Effector CD4-positive, alpha-beta T cell (primary cell): ENCODE data around the gene KRTAP10-3.

Experiments used
- DNase-seq: peaks from one replicate; pipeline ENCODE4 v3.0.0-alpha.2; 2020

The KRTAP10-3 gene

DNA sequence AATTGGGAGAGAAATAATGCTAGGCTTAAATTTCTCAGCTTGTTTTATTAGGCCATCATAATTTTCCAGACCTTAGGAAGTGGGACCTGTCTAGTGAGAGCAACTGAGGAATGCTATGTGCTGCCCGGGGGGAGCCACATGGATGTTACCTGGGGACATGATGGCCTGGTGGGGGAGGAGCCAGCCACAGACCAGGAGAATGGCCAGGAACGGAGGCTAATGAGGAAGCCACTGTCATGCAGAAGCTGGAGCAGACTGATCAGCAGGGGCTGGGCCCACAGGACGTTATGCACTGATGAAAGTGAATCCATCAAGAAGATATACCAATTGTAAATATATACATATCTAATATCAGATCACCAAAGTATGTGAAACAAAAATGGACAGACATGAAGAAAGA, 14.0 kb downstream of the KRTAP10-3 start:
- no peak for DNase-seq

- DNase-seq: no peak
Observed at GRCh38 chr21:44542716-44543115, 15.9 kb downstream of the KRTAP10-3 start.

DNA sequence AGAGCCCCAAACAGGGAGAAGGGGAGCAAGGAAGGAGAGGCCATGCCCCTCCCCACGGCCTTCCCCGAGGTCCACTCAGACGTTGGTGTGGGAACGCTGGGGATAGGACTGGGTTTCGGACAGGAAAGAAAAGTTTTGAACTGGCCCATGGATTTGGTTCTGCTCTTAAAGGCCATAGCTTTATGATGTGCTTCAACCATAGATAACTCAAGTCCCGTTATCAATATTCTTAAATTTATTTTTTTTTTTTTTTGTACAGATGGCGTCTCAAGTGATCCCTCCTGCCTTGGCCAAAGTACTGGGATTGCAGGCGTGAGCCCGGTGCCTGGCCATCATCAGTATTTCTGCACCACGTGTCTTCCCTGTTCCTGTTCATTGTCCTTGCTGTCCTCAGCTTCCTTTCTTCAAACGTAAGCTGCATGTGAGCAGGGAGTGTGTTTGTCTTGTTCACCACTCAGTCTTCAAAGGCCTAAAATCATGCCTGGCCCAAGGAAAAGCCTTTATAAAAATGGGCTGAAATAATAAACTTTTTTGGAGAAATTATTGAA, 17.8 kb downstream of the KRTAP10-3 start:
- DNase-seq: no peak

- no peak for DNase-seq
Observed at GRCh38 chr21:44539991-44540666, 18.5 kb downstream of the KRTAP10-3 start, which contains the start of gene KRTAP10-1. TSS of gene KRTAP10-1 (minus strand) at chr21:44540195. CDS start at chr21:44540150, 45 bp downstream.

DNA sequence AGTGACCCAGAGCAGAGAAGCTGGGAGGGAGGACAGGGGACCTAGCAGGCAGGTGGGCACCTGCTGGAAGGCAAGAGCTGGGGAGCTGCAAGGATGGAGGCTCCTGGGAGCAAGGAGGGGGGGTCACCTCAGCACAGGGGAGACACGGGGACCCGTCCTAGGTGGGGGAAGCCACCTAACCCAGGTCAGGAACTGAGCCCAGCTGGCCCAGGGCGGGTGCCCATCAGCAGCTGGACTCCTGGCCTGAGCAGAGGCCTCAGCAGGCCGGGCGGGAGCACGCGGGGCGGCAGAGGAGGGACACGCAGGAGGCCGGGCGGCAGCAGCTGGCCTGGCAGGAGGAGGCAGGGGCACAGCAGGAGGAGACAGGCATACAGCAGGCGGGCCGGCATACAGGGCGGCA, 19.5 kb downstream of the KRTAP10-3 start:
- no peak for DNase-seq

- DNase-seq: no peak
Observed at GRCh38 chr21:44537930-44538911, 20.4 kb downstream of the KRTAP10-3 start.

- DNase-seq: no peak
Observed at GRCh38 chr21:44535963-44536362, 22.6 kb downstream of the KRTAP10-3 start.

DNA sequence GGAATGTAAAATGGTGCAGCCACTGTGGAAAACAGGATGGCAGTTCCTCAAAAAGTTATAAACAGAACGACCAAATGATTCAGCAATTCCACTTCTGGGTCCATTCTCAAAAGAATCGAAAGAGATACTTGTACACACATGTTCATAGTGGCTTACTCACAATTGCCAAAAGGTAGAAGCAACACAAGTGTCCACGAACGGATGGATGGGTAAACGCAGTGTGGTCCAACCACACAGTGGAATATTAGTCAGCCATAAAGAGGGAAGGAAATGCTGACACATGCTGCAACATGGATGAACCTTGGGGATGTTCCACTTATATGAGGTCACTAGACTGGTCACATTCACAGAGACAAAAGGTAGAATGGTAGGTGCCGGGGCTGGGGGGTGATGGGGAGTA, 23.9 kb downstream of the KRTAP10-3 start:
- DNase-seq: no peak

- no peak for DNase-seq
Observed at GRCh38 chr21:44533891-44534627, 24.5 kb downstream of the KRTAP10-3 start.

DNA sequence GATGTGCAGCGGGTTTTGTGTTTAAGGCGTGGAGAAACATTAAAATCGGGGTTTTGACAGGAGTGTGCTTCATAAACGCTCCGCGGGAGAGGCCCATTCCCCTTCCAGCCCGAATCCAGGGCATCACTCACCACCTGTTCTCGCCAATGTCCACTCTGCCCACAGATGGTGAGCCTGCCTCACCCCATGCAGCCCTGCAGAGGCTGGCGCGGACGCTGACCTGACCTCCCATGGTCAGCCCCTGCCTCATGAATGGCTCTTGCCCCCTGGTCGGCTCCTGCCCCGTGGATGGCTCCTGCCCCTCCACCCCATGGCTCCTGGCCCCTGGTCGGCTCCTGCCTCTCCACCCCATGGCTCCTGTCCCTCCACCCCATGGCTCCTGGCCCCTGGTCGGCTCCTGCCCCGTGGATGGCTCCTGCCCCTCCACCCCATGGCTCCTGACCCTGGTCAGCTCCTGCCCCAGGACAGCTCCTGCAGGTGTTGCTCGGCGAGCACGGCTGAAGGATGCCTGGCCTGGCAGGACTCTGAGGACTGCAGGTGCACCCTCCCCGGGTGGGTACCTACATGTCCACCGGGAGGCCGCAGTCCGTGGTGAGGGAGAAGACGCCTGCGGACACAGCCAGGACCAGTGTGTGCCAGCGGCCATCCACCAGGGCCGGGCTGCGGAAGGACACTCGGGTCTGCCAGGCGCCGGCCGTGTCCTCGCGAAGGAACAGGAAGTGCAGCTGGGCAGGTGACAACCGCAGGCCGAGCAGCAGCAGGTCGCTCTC, 25.3 kb downstream of the KRTAP10-3 start:
- DNase-seq: no peak

DNA sequence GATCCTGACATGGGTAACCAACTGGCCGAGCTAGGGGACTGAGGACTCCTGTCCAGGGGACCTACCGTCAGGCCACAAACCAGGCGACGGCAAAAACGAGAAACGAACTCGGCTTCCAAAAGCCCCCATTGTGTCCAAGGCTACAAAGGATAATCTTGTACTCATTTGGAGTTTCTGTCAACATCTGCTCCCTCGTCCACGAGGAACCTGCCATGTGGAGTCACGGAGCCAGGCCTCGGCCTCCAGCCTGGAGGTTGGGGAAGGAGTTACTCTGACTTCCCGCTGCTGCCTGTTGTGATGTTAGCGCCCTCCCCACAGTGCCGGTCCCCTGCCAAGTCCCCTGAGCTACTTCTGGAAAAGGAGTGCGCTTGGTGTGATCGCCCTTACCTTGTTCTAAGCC, 25.9 kb downstream of the KRTAP10-3 start:
- DNase-seq: no peak

DNA sequence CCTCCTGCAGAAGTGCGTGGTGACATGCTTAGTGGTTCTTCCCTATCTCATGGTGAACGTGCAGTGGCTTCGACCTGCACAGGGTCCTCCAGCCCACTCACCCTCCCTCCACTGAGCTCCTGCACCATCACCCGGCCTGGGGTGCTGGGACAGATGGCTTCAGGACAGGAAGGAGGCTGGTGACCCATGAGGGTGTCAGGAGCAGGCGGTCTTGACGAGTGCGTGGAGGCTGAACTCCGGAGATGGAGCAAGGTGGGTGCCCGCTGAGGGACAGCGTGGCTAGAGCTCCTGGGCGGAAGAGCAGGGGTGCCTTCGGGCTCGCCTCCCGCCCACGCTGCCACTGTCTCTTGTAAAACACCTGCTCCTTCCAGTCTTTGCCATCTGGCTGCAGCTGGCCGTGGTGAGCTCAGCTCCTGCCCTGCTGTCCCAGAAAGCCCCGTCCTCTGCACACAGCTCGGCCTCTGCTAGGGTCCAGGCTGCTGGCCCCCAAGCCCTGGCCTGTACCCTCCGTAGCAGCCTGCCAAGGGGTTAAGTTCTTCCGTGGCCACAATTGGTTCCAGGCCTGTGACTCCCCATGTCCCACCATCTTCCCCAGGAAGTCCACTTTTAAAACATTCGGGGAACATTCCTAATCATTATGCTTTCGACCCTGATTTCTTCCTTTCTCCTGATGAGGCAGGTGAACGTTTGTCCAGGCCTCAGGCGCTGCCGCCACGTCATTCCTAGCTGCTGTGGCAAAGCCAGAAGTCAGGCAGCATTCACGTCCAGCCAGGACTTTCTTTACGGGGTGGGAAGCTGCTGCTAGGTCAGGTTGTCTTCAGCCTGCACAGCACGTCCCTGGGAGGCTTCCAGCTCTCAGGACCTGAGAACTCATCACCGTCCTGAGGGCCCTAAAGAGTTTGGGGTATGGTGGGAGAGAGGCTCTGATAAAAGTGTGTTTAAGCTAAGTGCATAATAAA, 26.7 kb downstream of the KRTAP10-3 start:
- no peak for DNase-seq

- no peak for DNase-seq
Observed at GRCh38 chr21:44530903-44531605, 27.5 kb downstream of the KRTAP10-3 start.

DNA sequence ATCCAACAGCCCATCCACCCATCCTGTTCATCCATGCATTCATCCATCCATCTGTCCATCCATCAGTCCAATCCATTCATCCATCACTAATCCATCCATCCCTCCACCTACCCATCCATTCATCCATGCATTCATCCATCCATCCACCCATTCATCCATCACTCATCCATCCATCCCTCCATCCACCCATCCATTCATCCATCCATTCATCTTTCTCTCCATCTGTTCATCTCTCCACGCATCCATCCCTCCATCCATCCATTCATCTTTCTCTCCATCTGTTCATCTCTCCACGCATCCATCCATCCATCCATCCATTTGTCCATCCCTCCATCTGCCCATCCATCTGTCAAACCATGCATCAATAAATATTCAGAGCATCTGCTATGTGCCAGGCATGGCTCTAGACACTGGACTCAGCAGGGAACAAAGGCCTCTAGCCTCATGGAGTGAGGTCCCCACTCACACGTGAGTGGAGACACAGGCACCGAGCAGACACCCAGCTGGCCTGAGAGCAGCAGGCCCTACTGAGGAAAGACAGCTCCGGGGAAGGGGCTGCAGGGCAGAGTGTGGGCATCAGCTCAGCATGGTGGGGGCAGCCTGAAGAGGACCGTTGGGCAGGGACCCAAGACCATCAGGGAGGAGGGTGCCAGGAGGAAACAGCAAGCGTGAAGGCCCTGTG, 28.2 kb downstream of the KRTAP10-3 start:
- no peak for DNase-seq

DNA sequence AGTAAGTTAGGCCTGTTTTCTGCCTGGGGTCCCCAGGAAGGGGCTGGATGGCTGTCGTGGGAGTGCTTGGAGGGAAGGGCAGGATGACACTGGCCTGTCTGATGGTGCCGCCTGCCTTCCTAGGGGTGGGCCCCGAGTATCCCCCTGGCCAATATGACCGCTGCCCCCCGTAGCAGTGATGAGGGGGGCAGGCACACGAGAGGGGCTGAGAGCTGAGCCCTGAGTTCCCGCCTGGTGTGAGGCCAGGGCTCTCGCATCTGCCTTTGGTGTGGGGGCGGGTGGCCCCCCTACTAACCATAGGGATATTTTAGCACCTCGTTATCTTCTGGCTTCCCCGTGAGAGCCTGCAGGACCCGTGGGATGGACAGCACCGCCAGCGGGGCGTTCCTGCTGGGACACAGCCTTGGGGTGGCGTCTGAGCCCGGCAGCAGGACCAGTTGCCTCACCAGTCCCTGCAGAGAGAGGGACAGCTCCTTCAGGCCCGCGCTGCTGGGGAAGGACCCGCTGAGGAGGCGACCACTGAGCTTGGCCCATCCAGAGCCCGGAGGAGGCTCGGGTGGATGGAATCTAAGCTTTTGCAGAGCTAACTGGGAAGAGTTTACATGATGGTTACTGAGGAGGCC, 29.0 kb downstream of the KRTAP10-3 start:
- no peak for DNase-seq

- DNase-seq: no peak
Observed at GRCh38 chr21:44529011-44529421, 29.6 kb downstream of the KRTAP10-3 start.

- no peak for DNase-seq
Observed at GRCh38 chr21:44528634-44528995, 30.0 kb downstream of the KRTAP10-3 start.

DNA sequence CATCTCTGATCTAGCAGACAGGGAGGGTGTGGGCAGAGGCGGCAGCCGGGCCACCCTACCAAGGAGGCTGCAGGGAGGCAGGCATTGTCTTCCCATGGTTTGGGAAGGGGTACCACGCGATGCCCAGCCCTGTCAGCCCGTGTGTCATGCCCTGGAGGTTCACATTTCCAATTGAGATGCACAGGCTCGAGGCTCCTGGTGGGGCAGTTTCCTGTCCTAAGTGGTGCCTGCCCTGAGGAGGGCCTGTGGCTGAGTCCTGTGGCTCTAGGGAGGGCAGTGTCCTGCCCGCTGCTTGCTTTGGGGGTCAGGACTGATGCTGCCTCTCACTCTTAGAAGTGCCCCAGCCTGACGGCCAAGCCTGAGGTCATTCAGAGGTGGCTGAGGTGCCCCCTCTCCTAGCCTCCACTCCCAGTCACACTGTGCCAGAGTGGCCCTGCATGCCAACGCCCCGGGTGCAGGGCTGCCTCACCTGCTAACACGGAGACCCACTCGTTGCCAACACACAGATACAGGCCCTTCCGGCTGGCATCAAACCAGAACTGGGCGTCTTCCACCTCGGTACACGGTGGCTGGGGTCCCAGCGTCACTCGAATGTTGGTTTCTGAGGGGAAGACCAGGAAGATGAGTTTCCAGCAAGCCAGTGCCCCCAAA, 30.5 kb downstream of the KRTAP10-3 start:
- no peak for DNase-seq
